Mesenchymal stem cell (in vitro differentiated cells and primary cell): ENCODE data around the gene NAGS.

Experiments used
- DNase-seq: peaks from one replicate; pipeline ENCODE4 v3.0.0-alpha.2; 2013
- H2AFZ ChIP-seq: one replicate; pipeline ENCODE4 v1.6.1; 2013; ENCODE audit warnings: low read depth, mild to moderate bottlenecking, control low read depth, inconsistent platforms, low read length, moderate library complexity
- H2AK5ac ChIP-seq: 2 replicates; pipeline ENCODE4 v1.6.1; 2013; ENCODE audit warnings: low read length, moderate library complexity, mild to moderate bottlenecking, inconsistent platforms; ENCODE audit not compliant: severe bottlenecking
- H2BK120ac ChIP-seq: one replicate; pipeline ENCODE4 v1.6.1; 2013; ENCODE audit warnings: low read depth, mild to moderate bottlenecking, inconsistent platforms, low read length, moderate library complexity
- H2BK12ac ChIP-seq, 2 experiments: one replicate each; pipeline ENCODE4 v1.6.1; 2013; ENCODE audit warnings: inconsistent platforms in 2 of 2, low read length in 2 of 2, mild to moderate bottlenecking in 2 of 2, moderate library complexity in 2 of 2, control low read depth in 1 of 2
- H2BK15ac ChIP-seq: one replicate; pipeline ENCODE4 v1.6.1; 2013; ENCODE audit warnings: mild to moderate bottlenecking, low read depth, inconsistent platforms; ENCODE audit not compliant: poor library complexity, severe bottlenecking
- H2BK5ac ChIP-seq: 2 replicates; pipeline ENCODE4 v1.6.1; 2013; ENCODE audit warnings: low read depth, mild to moderate bottlenecking, low read length, control low read depth, inconsistent platforms; ENCODE audit not compliant: poor library complexity, severe bottlenecking
- H3K14ac ChIP-seq, 2 experiments: one replicate each; pipeline ENCODE4 v1.6.1; 2013; ENCODE audit warnings: inconsistent platforms in 2 of 2, low read length in 2 of 2, control low read depth in 1 of 2, mild to moderate bottlenecking in 1 of 2, moderate library complexity in 1 of 2
- H3K18ac ChIP-seq, 2 experiments: one replicate each; pipeline ENCODE4 v1.6.1; 2013; ENCODE audit warnings: inconsistent platforms in 2 of 2, low read length in 2 of 2, control low read depth in 1 of 2, low read depth in 1 of 2, mild to moderate bottlenecking in 1 of 2
- H3K23ac ChIP-seq, 2 experiments: one replicate each; pipeline ENCODE4 v1.6.1; 2013; ENCODE audit warnings: inconsistent platforms in 2 of 2, low read length in 2 of 2, mild to moderate bottlenecking in 2 of 2, moderate library complexity in 2 of 2, control low read depth in 1 of 2
- H3K27ac ChIP-seq: 2 replicates; pipeline ENCODE4 v1.5.1; 2013; ENCODE audit warnings: mild to moderate bottlenecking, moderate library complexity, low read length, control low read depth, inconsistent platforms; ENCODE audit not compliant: poor library complexity, severe bottlenecking
- H3K27me3 ChIP-seq, 2 experiments: 2 replicates each; pipeline versions ENCODE4 v1.6.1 to v1.7.0; 2013; ENCODE audit warnings: low read length in 2 of 2, mild to moderate bottlenecking in 2 of 2, moderate library complexity in 2 of 2, control low read depth in 1 of 2, inconsistent platforms in 1 of 2; ENCODE audit not compliant: control insufficient read depth in 1 of 2, insufficient read depth in 1 of 2
- H3K36me3 ChIP-seq, 2 experiments: 2 replicates each; pipeline versions ENCODE4 v1.6.1 to v1.7.0; 2013; ENCODE audit warnings: low read length in 2 of 2, control low read depth in 1 of 2, inconsistent platforms in 1 of 2, low read depth in 1 of 2, mild to moderate bottlenecking in 1 of 2; ENCODE audit not compliant: insufficient read depth in 2 of 2, control insufficient read depth in 1 of 2
- H3K4ac ChIP-seq, 2 experiments: one replicate each; pipeline ENCODE4 v1.6.1; 2013; ENCODE audit warnings: inconsistent platforms in 2 of 2, low read length in 2 of 2, mild to moderate bottlenecking in 2 of 2, moderate library complexity in 2 of 2, control low read depth in 1 of 2, low read depth in 1 of 2
- H3K4me1 ChIP-seq: 2 replicates; pipeline ENCODE4 v1.6.1; 2013; ENCODE audit warnings: low read depth, low read length, control low read depth; ENCODE audit not compliant: control insufficient read depth, insufficient read depth
- H3K4me2 ChIP-seq: 2 replicates; pipeline ENCODE4 v1.6.1; 2013; ENCODE audit warnings: low read length, mild to moderate bottlenecking, inconsistent platforms; ENCODE audit not compliant: poor library complexity, severe bottlenecking
- H3K4me3 ChIP-seq, 2 experiments: 2 replicates each; pipeline versions ENCODE4 v1.5.1 to v1.7.0; 2013; ENCODE audit warnings: low read length in 2 of 2, mild to moderate bottlenecking in 2 of 2, control low read depth in 1 of 2, low read depth in 1 of 2; ENCODE audit not compliant: insufficient read depth in 1 of 2
- H3K79me1 ChIP-seq: replicated peaks from 2 replicates; pipeline ENCODE4 v1.6.1; 2013; ENCODE audit warnings: mild to moderate bottlenecking, control low read depth, low read length, inconsistent platforms; ENCODE audit not compliant: poor library complexity, severe bottlenecking
- H3K9ac ChIP-seq: 2 replicates; pipeline ENCODE4 v1.7.0; 2013; ENCODE audit warnings: mild to moderate bottlenecking, low read length, moderate library complexity
- H3K9me3 ChIP-seq: 2 replicates; pipeline ENCODE4 v1.7.0; 2013; ENCODE audit warnings: mild to moderate bottlenecking, low read length; ENCODE audit not compliant: control insufficient read depth
- H4K8ac ChIP-seq: one replicate; pipeline ENCODE4 v1.6.1; 2013; ENCODE audit warnings: inconsistent platforms, mild to moderate bottlenecking, low read length, moderate library complexity
- H4K91ac ChIP-seq: one replicate; pipeline ENCODE4 v1.6.1; 2013; ENCODE audit warnings: mild to moderate bottlenecking, low read length, inconsistent platforms
- WGBS: methylation state at CpG from one replicate; pipeline ENCODE4 v1.1.7; 2013; ENCODE audit warnings: mixed read lengths; 5-methylcytosine and 5-hydroxymethylcytosine counted together

Gene NAGS

GRCh38 chr17:43987131-43988021 is 17.0 kb upstream of the NAGS start:
- no peak overlapping the region for H3K27ac ChIP-seq
- no peak overlapping the region for H3K4ac ChIP-seq
- no peak for DNase-seq

GRCh38 chr17:43988301-43988700 is 16.1 kb upstream of the NAGS start:
- H3K9me3 ChIP-seq: no peaks in the 10 kb centered on the region
- H3K23ac ChIP-seq: no peak overlapping the region
- no peak for DNase-seq
- H3K18ac ChIP-seq: no peak overlapping the region
- H2AK5ac ChIP-seq: no peak overlapping the region
- H4K91ac ChIP-seq: no peak overlapping the region
- no peak overlapping the region for H3K4me2 ChIP-seq
- no peaks in the 10 kb centered on the region for H3K36me3 ChIP-seq
- H3K4ac ChIP-seq: no peak overlapping the region
- no peaks in the 10 kb centered on the region for H3K79me1 ChIP-seq
- no peak overlapping the region for H3K14ac ChIP-seq
- H3K4me1 ChIP-seq: peaks cover 12% of the 10 kb centered on the region
- H2BK120ac ChIP-seq: no peak overlapping the region
- no peak overlapping the region for H3K4me3 ChIP-seq
- peaks cover 24 to 28% of the 10 kb centered on the region in 2 experiments for H3K27me3 ChIP-seq
- H4K8ac ChIP-seq: no peak overlapping the region
- no peak overlapping the region for H2BK12ac ChIP-seq
- 84% methylated on average over 9 of the region's 9 CpGs for WGBS
- no peak overlapping the region for H3K9ac ChIP-seq
- no peak overlapping the region for H3K27ac ChIP-seq
- H2BK5ac ChIP-seq: peak overlapping the region; percentile 44
- H2BK15ac ChIP-seq: no peak overlapping the region
- H2AFZ ChIP-seq: no peak overlapping the region

More at GRCh38 chr17:43987131-43988021, 17.0 kb upstream of the NAGS start:
- Histone ChIP-seq H2BK5ac (no peak overlapping the region), H4K8ac (no peak overlapping the region), H3K4me3 (no peak overlapping the region), H3K18ac (no peak overlapping the region), H3K4me1 (peaks cover 12% of the 10 kb centered on the region), H3K9me3 (no peaks in the 10 kb centered on the region), H3K9ac (no peak overlapping the region), H2AK5ac (no peak overlapping the region), H2BK15ac (no peak overlapping the region), H3K14ac (no peak overlapping the region), H3K23ac (no peak overlapping the region), H3K27me3 (peaks cover 33 to 36% of the 10 kb centered on the region in 2 experiments), H4K91ac (no peak overlapping the region), H2BK120ac (no peak overlapping the region), H3K79me1 (no peaks in the 10 kb centered on the region), H3K4me2 (no peak overlapping the region), H3K36me3 (no peaks in the 10 kb centered on the region), H2BK12ac (no peak overlapping the region), H2AFZ (no peak overlapping the region)
- 78% methylated on average over 12 of the region's 12 CpGs for WGBS

DNA sequence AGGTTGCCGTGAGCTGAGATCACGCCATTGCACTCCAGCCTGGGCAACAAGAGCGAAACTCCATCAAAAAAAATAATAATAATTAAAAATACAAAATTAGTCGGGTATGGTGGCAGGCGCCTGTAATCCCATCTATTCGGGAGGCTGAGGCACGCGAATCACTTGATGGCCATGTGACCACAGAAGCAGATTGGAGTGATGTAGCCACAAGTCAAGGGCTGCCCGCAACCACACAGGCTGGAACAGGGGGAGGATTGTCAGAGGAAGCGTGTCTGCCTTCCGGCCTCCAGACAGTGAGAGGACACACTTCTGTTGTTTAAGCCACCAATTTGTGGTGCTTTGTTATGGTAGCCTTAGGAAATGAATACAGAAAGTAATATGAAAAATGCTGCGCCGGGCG is 11.8 kb upstream of the NAGS start:
- peaks cover 7% of the 10 kb centered on the region for H3K4me1 ChIP-seq
- no peak overlapping the region for H3K4me3 ChIP-seq
- H2BK15ac ChIP-seq: no peak overlapping the region
- H2BK5ac ChIP-seq: no peak overlapping the region
- no peak overlapping the region for H4K8ac ChIP-seq
- no peaks in the 10 kb centered on the region for H3K9me3 ChIP-seq
- H3K36me3 ChIP-seq: no peaks in the 10 kb centered on the region
- no peak overlapping the region for H3K4ac ChIP-seq
- H2BK120ac ChIP-seq: no peak overlapping the region
- H2AFZ ChIP-seq: no peak overlapping the region
- H3K9ac ChIP-seq: no peak overlapping the region
- no peak overlapping the region for H2BK12ac ChIP-seq
- no peak for DNase-seq
- H3K23ac ChIP-seq: no peak overlapping the region
- no peaks in the 10 kb centered on the region for H3K79me1 ChIP-seq
- H4K91ac ChIP-seq: no peak overlapping the region
- H3K4me2 ChIP-seq: no peak overlapping the region
- no peak overlapping the region for H3K27ac ChIP-seq
- H2AK5ac ChIP-seq: no peak overlapping the region
- peaks cover 7 to 25% of the 10 kb centered on the region in 2 experiments for H3K27me3 ChIP-seq
- WGBS: 94% methylated on average over 11 of the region's 14 CpGs
- no peak overlapping the region for H3K14ac ChIP-seq
- H3K18ac ChIP-seq: no peak overlapping the region

- Histone ChIP-seq H3K23ac (no peak overlapping the region), H3K27ac (no peak overlapping the region), H4K91ac (no peak overlapping the region), H3K4ac (peak overlapping the region in 1 of 2 experiments; percentile 41), H3K4me2 (peak overlapping the region; percentile 75), H3K4me1 (peaks cover 7% of the 10 kb centered on the region), H3K14ac (peak overlapping the region in 1 of 2 experiments; percentile 48), H3K4me3 (peak overlapping the region; percentile 22 to 75), H3K9ac (peak overlapping the region; percentile 77), H2AFZ (peak overlapping the region; percentile 92), H4K8ac (peak overlapping the region; percentile 42), H2AK5ac (no peak overlapping the region), H2BK12ac (peak overlapping the region in 1 of 2 experiments; percentile 71), H3K27me3 (peaks cover 4 to 17% of the 10 kb centered on the region in 2 experiments), H3K18ac (peak overlapping the region in 1 of 2 experiments; percentile 48), H3K9me3 (no peaks in the 10 kb centered on the region), H3K36me3 (no peaks in the 10 kb centered on the region), H3K79me1 (no peaks in the 10 kb centered on the region), H2BK5ac (no peak overlapping the region), H2BK120ac (no peak overlapping the region), H2BK15ac (no peak overlapping the region)
- DNase-seq: peak; percentile 66
- WGBS: 11% methylated on average over 50 of the region's 52 CpGs
These were observed 9.9 kb upstream of the NAGS start for GRCh38 chr17:43994272-43995149.
